Measurements from ENCODE around the gene ETS1. TPM values are rescaled to one million over a fixed set of nuclear protein-coding genes. Genes with fewer than 3 reads are reported as not detected.

ETS1 gene
- total and polyA plus RNA-seq, 2 experiments from 2014 or later = 25.6 to 52.6 TPM

GRCh38 chr11:128501008-128501407 lies 86.3 kb downstream of the ETS1 start:
- no peak overlapping the region for H3K27ac ChIP-seq (ENCODE audit: low read depth)
- peaks cover 5% of the 10 kb centered on the region; the same call in 2 of the 3 replicates for H3K9me3 Mint-ChIP-seq
- ATAC-seq (no peak), DNase-seq (ENCODE audit: low spot score) (no peak)
- peaks cover 72% of the 10 kb centered on the region for H3K79me2 ChIP-seq (replicated peaks; ENCODE audit: insufficient read depth)
- H3F3A ChIP-seq (replicated peaks; ENCODE audit: low read depth) = no peaks in the 10 kb centered on the region
- peaks cover 7% of the 10 kb centered on the region; the same call in 1 of the 3 replicates for H3K36me3 Mint-ChIP-seq (ENCODE audit: low read depth)
- peaks cover 30% of the 10 kb centered on the region for H3K4me1 Mint-ChIP-seq
- H3K4me2 ChIP-seq = no peak overlapping the region
- H3K4me1 ChIP-seq (ENCODE audit: insufficient read depth) = peaks cover 38% of the 10 kb centered on the region
- H3K9me2 ChIP-seq (ENCODE audit: insufficient read depth) = no peaks in the 10 kb centered on the region
- peaks cover 18% of the 10 kb centered on the region; the same call in 1 of the 2 replicates for H4K20me1 ChIP-seq (replicated peaks; ENCODE audit: insufficient read depth)
- no peak overlapping the region for H3K4me3 ChIP-seq
- no peak overlapping the region for H2AFZ ChIP-seq
- H3K36me3 ChIP-seq (ENCODE audit: insufficient read depth) = peaks cover 3% of the 10 kb centered on the region; the same call in 1 of the 2 replicates
- H3K27me3 Mint-ChIP-seq (ENCODE audit: insufficient read depth, low read depth, poor library complexity) = peaks cover 2% of the 10 kb centered on the region
- H3K27me3 ChIP-seq (ENCODE audit: insufficient read depth) = no peaks in the 10 kb centered on the region
- no peak overlapping the region for H3K4me3 Mint-ChIP-seq
- H3K27ac Mint-ChIP-seq = no peak overlapping the region
- TF ChIP-seq POLR2AphosphoS5 (IDR thresholded peaks at IDR 0.05; ENCODE audit: low read depth) (no peak), JUNB (IDR thresholded peaks at IDR 0.05; ENCODE audit: unreplicated experiment) (no peak), EZH2phosphoT487 (IDR thresholded peaks at IDR 0.05; ENCODE audit: unreplicated experiment) (no peak)

DNA sequence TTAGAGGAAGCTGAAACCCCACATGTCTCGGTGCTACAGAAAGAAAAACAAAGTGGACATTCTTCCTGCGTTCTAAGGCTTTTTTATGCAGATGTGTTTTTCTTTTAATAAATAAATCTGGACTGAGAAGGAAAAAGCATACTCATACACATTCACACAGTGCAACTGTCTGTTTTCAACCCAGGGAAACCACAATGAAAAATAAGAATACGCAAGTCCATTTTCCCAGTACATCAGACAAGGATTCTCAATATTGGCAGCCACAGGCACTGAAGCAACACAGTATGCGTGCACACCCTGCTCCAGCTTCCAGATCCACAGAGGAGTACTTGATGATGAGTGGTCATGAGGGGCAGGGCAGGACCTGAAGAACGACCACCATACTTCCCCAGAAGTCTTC lies 86.9 kb downstream of the ETS1 start:
- H3K4me1 Mint-ChIP-seq = peaks cover 30% of the 10 kb centered on the region
- Histone ChIP-seq H4K20me1 (replicated peaks; ENCODE audit: insufficient read depth) (peaks cover 18% of the 10 kb centered on the region; the same call in 1 of the 2 replicates), H3K27me3 (ENCODE audit: insufficient read depth) (no peaks in the 10 kb centered on the region), H3F3A (replicated peaks; ENCODE audit: low read depth) (no peaks in the 10 kb centered on the region), H3K4me2 (no peak overlapping the region), H3K9me2 (ENCODE audit: insufficient read depth) (no peaks in the 10 kb centered on the region), H3K27ac (ENCODE audit: low read depth) (no peak overlapping the region), H3K4me3 (no peak overlapping the region), H3K4me1 (ENCODE audit: insufficient read depth) (peaks cover 38% of the 10 kb centered on the region), H3K79me2 (replicated peaks; ENCODE audit: insufficient read depth) (peaks cover 75% of the 10 kb centered on the region), H2AFZ (no peak overlapping the region), H3K36me3 (ENCODE audit: insufficient read depth) (peaks cover 3% of the 10 kb centered on the region; the same call in 1 of the 2 replicates)
- H3K27ac Mint-ChIP-seq = no peak overlapping the region
- H3K27me3 Mint-ChIP-seq (ENCODE audit: insufficient read depth, low read depth, poor library complexity) = peaks cover 2% of the 10 kb centered on the region
- H3K9me3 Mint-ChIP-seq = peaks cover 5% of the 10 kb centered on the region; the same call in 2 of the 3 replicates
- no peak overlapping the region for H3K4me3 Mint-ChIP-seq
- H3K36me3 Mint-ChIP-seq (ENCODE audit: low read depth) = peaks cover 7% of the 10 kb centered on the region; the same call in 1 of the 3 replicates
- ATAC-seq (no peak), DNase-seq (ENCODE audit: low spot score) (no peak)
- TF ChIP-seq, protein P1, sequence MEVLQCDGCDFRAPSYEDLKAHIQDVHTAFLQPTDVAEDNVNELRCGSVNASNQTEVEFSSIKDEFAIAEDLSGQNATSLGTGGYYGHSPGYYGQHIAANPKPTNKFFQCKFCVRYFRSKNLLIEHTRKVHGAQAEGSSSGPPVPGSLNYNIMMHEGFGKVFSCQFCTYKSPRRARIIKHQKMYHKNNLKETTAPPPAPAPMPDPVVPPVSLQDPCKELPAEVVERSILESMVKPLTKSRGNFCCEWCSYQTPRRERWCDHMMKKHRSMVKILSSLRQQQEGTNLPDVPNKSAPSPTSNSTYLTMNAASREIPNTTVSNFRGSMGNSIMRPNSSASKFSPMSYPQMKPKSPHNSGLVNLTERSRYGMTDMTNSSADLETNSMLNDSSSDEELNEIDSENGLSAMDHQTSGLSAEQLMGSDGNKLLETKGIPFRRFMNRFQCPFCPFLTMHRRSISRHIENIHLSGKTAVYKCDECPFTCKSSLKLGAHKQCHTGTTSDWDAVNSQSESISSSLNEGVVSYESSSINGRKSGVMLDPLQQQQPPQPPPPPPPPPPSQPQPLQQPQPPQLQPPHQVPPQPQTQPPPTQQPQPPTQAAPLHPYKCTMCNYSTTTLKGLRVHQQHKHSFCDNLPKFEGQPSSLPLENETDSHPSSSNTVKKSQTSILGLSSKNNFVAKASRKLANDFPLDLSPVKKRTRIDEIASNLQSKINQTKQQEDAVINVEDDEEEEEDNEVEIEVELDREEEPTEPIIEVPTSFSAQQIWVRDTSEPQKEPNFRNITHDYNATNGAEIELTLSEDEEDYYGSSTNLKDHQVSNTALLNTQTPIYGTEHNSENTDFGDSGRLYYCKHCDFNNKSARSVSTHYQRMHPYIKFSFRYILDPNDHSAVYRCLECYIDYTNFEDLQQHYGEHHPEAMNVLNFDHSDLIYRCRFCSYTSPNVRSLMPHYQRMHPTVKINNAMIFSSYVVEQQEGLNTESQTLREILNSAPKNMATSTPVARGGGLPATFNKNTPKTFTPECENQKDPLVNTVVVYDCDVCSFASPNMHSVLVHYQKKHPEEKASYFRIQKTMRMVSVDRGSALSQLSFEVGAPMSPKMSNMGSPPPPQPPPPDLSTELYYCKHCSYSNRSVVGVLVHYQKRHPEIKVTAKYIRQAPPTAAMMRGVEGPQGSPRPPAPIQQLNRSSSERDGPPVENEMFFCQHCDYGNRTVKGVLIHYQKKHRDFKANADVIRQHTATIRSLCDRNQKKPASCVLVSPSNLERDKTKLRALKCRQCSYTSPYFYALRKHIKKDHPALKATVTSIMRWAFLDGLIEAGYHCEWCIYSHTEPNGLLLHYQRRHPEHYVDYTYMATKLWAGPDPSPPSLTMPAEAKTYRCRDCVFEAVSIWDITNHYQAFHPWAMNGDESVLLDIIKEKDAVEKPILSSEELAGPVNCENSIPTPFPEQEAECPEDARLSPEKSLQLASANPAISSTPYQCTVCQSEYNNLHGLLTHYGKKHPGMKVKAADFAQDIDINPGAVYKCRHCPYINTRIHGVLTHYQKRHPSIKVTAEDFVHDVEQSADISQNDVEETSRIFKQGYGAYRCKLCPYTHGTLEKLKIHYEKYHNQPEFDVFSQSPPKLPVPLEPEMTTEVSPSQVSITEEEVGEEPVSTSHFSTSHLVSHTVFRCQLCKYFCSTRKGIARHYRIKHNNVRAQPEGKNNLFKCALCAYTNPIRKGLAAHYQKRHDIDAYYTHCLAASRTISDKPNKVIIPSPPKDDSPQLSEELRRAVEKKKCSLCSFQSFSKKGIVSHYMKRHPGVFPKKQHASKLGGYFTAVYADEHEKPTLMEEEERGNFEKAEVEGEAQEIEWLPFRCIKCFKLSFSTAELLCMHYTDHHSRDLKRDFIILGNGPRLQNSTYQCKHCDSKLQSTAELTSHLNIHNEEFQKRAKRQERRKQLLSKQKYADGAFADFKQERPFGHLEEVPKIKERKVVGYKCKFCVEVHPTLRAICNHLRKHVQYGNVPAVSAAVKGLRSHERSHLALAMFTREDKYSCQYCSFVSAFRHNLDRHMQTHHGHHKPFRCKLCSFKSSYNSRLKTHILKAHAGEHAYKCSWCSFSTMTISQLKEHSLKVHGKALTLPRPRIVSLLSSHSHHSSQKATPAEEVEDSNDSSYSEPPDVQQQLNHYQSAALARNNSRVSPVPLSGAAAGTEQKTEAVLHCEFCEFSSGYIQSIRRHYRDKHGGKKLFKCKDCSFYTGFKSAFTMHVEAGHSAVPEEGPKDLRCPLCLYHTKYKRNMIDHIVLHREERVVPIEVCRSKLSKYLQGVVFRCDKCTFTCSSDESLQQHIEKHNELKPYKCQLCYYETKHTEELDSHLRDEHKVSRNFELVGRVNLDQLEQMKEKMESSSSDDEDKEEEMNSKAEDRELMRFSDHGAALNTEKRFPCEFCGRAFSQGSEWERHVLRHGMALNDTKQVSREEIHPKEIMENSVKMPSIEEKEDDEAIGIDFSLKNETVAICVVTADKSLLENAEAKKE (CRISPR knock-in tag; IDR thresholded peaks at IDR 0.05) = no peak
- no peak for TF ChIP-seq ZNF331 (CRISPR knock-in tag; IDR thresholded peaks at IDR 0.05; ENCODE audit: low read depth)
- TF ChIP-seq JUNB (IDR thresholded peaks at IDR 0.05; ENCODE audit: unreplicated experiment) = no peak
- TF ChIP-seq EZH2 (IDR thresholded peaks at IDR 0.05; ENCODE audit: low read depth, unreplicated experiment) = no peak
- TF ChIP-seq STAT1 (IDR thresholded peaks at IDR 0.05; ENCODE audit: unreplicated experiment) = no peak
- TF ChIP-seq NANOG (IDR thresholded peaks at IDR 0.05; ENCODE audit: borderline replicate concordance) = no peak
- TF ChIP-seq, protein P2, sequence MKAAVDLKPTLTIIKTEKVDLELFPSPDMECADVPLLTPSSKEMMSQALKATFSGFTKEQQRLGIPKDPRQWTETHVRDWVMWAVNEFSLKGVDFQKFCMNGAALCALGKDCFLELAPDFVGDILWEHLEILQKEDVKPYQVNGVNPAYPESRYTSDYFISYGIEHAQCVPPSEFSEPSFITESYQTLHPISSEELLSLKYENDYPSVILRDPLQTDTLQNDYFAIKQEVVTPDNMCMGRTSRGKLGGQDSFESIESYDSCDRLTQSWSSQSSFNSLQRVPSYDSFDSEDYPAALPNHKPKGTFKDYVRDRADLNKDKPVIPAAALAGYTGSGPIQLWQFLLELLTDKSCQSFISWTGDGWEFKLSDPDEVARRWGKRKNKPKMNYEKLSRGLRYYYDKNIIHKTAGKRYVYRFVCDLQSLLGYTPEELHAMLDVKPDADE (IDR thresholded peaks at IDR 0.05) = no peak
- TF ChIP-seq POLR2AphosphoS5 (IDR thresholded peaks at IDR 0.05; ENCODE audit: low read depth) = no peak
- TF ChIP-seq EZH2phosphoT487 (IDR thresholded peaks at IDR 0.05; ENCODE audit: unreplicated experiment) = no peak
- no peak for TF ChIP-seq CREB1 (CRISPR knock-in tag; IDR thresholded peaks at IDR 0.05; ENCODE audit: low read depth)
- TF ChIP-seq, protein P3, sequence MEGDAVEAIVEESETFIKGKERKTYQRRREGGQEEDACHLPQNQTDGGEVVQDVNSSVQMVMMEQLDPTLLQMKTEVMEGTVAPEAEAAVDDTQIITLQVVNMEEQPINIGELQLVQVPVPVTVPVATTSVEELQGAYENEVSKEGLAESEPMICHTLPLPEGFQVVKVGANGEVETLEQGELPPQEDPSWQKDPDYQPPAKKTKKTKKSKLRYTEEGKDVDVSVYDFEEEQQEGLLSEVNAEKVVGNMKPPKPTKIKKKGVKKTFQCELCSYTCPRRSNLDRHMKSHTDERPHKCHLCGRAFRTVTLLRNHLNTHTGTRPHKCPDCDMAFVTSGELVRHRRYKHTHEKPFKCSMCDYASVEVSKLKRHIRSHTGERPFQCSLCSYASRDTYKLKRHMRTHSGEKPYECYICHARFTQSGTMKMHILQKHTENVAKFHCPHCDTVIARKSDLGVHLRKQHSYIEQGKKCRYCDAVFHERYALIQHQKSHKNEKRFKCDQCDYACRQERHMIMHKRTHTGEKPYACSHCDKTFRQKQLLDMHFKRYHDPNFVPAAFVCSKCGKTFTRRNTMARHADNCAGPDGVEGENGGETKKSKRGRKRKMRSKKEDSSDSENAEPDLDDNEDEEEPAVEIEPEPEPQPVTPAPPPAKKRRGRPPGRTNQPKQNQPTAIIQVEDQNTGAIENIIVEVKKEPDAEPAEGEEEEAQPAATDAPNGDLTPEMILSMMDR (conservative IDR thresholded peaks at IDR 0.05; ENCODE audit: low read depth in 2 of 2) = no peak
